GM12891 (cell line): ENCODE measurements around the gene FAM174C.

Experiments used
- DNase-seq: peaks from one replicate; pipeline ENCODE4 v3.0.0; 2011; ENCODE audit warnings: low spot score; ENCODE audit not compliant: insufficient read length
- FAIRE-seq: peaks from 2 replicates; lab custom pipeline; 2011; peaks lifted over from hg19 to GRCh38; lab: Jason Lieb, UNC
- PAX5 ChIP-seq: IDR thresholded peaks from 2 replicates; pipeline ENCODE4 v1.6.1; 2011; ENCODE audit warnings: low read length, moderate library complexity, mild to moderate bottlenecking; ENCODE audit not compliant: insufficient read depth, severe bottlenecking
- POLR2A ChIP-seq: IDR thresholded peaks from 2 replicates; pipeline ENCODE4 v1.6.1; 2011; ENCODE audit warnings: low read depth, low read length, control low read depth
- POLR2AphosphoS5 ChIP-seq: IDR thresholded peaks from 2 replicates; pipeline ENCODE4 v1.6.1; 2011; ENCODE audit warnings: low read depth, low read length, control low read depth
- POU2F2 ChIP-seq: IDR thresholded peaks from 2 replicates; pipeline ENCODE4 v1.6.1; 2011; ENCODE audit warnings: low read depth, mild to moderate bottlenecking, control low read depth, low read length, moderate library complexity
- SPI1 ChIP-seq: IDR thresholded peaks from 2 replicates; pipeline ENCODE4 v1.6.1; 2011; ENCODE audit warnings: low read depth, low read length, control low read depth
- TAF1 ChIP-seq: IDR thresholded peaks from 2 replicates; pipeline ENCODE4 v1.6.1; 2011; ENCODE audit warnings: low read depth, low read length, control low read depth

The FAM174C gene

GRCh38 chr19:1256646-1257474 is 18.5 kb upstream of the FAM174C start:
- no peak for FAIRE-seq
- TF ChIP-seq TAF1: no peak
- no peak for DNase-seq

GRCh38 chr19:1257475-1258162 is 17.7 kb upstream of the FAM174C start:
- FAIRE-seq (no peak), DNase-seq (no peak)
- TF ChIP-seq TAF1: no peak
- no peak for TF ChIP-seq PAX5
- TF ChIP-seq SPI1: no peak
- no peak for TF ChIP-seq POU2F2
- no peak for TF ChIP-seq POLR2A

- FAIRE-seq (no peak), DNase-seq (no peak)
- peak; percentile 37; the same call in 1 of the 2 replicates for TF ChIP-seq POLR2A
- TF ChIP-seq POU2F2: no peak
- no peak for TF ChIP-seq SPI1
- TF ChIP-seq TAF1: no peak
Measured at GRCh38 chr19:1258163-1258492, 17.2 kb upstream of the FAM174C start.

- no peak for TF ChIP-seq POU2F2
- no peak for TF ChIP-seq SPI1
- no peak for TF ChIP-seq POLR2A
- no peak for TF ChIP-seq POLR2AphosphoS5
- TF ChIP-seq PAX5: no peak
- TF ChIP-seq TAF1: no peak
- no peak for DNase-seq
- FAIRE-seq: peak; percentile 40
Measured at GRCh38 chr19:1258707-1259205, 16.6 kb upstream of the FAM174C start.

GRCh38 chr19:1259206-1259875 is 16.0 kb upstream of the FAM174C start:
- TF ChIP-seq SPI1: peak; percentile 52
- TF ChIP-seq POLR2A: peak; percentile 86
- TF ChIP-seq POLR2AphosphoS5: peak; percentile 88
- TF ChIP-seq TAF1: no peak
- TF ChIP-seq PAX5: no peak
- TF ChIP-seq POU2F2: peak; percentile 57
- DNase-seq (no peak), FAIRE-seq (peak; percentile 93)

- peak; percentile 72 for FAIRE-seq
- TF ChIP-seq POLR2AphosphoS5 (0 out of 2 replicates have a peak, but pooled peaks have one; percentile 21), SPI1 (no peak)
- DNase-seq: no peak
Measured at GRCh38 chr19:1259876-1260748, 15.2 kb upstream of the FAM174C start.

GRCh38 chr19:1260749-1261537 is 14.4 kb upstream of the FAM174C start:
- peak; percentile 100 for FAIRE-seq
- DNase-seq: peak; percentile 96
- TF ChIP-seq POLR2AphosphoS5: no peak
- no peak for TF ChIP-seq POLR2A
- no peak for TF ChIP-seq SPI1
- no peak for TF ChIP-seq PAX5
- TF ChIP-seq POU2F2: no peak
- TF ChIP-seq TAF1: no peak

- TF ChIP-seq SPI1 (0 out of 2 replicates have a peak, but pooled peaks have one; percentile 19), POLR2AphosphoS5 (no peak)
- DNase-seq (no peak), FAIRE-seq (no peak)
Measured at GRCh38 chr19:1261538-1261797, 13.9 kb upstream of the FAM174C start.
